HepG2 (cell line): Measurements from ENCODE around the gene SSC5D. TPM values are rescaled to one million over a fixed set of nuclear protein-coding genes. Genes with fewer than 3 reads are reported as not detected.

Source experiments
- CREB1 ChIP-seq, 2 experiments: fragments of 450-650 bp in 1 of 2; IDR thresholded peaks; 2 replicates each; pipeline ENCODE4 v1.6.1; 2016 to 2017; ENCODE audit warnings: control low read depth in 1 of 2, mild to moderate bottlenecking in 1 of 2, missing compliant biosample characterization in 1 of 2, missing genetic modification characterization in 1 of 2
- KDM1A ChIP-seq: IDR thresholded peaks from 2 replicates; pipeline ENCODE4 v1.6.1; 2016; ENCODE audit warnings: missing compliant biosample characterization
- PAXIP1 ChIP-seq: sonication (generic); formaldehyde crosslinking; conservative IDR thresholded peaks from 2 replicates; pipeline ENCODE4 v1.4.0; 2020; ENCODE audit warnings: mild to moderate bottlenecking, missing genetic modification reagents, moderate library complexity
- SALL1 ChIP-seq: sonication (generic); formaldehyde crosslinking; IDR thresholded peaks from 2 replicates; pipeline ENCODE4 v1.8.0; 2022; ENCODE audit warnings: mild to moderate bottlenecking, missing genetic modification reagents
- TEAD3 ChIP-seq: optimal IDR thresholded peaks from 2 replicates; pipeline ENCODE3; 2016; ENCODE audit warnings: borderline replicate concordance
- ZBTB46 ChIP-seq: sonication (generic); formaldehyde crosslinking; IDR thresholded peaks from 2 replicates; pipeline ENCODE4 v1.4.0; 2020; ENCODE audit warnings: mild to moderate bottlenecking, missing genetic modification reagents, borderline replicate concordance
- ZBTB7A ChIP-seq: sonication (generic); formaldehyde crosslinking; IDR thresholded peaks from 2 replicates; pipeline ENCODE4 v1.8.0; 2022; ENCODE audit warnings: mild to moderate bottlenecking, missing genetic modification reagents
- ZFP1 ChIP-seq: IDR thresholded peaks from 2 replicates; pipeline ENCODE4 v1.6.1; 2016
- ZNF3 ChIP-seq: IDR thresholded peaks from 2 replicates; pipeline ENCODE4 v1.7.0; 2017; ENCODE audit warnings: inconsistent platforms
- ZNF556 ChIP-seq: sonication (generic); formaldehyde crosslinking; IDR thresholded peaks from 2 replicates; pipeline ENCODE4 v1.4.0; 2020; ENCODE audit warnings: mild to moderate bottlenecking, missing genetic modification reagents, borderline replicate concordance
- ZNF761 ChIP-seq: sonication (generic); formaldehyde crosslinking; conservative IDR thresholded peaks from 2 replicates; pipeline ENCODE4 v1.4.0; 2020; ENCODE audit warnings: mild to moderate bottlenecking, missing genetic modification reagents
- ZSCAN12 ChIP-seq: sonication (generic); formaldehyde crosslinking; IDR thresholded peaks from 2 replicates; pipeline ENCODE4 v1.9.0; 2021; ENCODE audit warnings: mild to moderate bottlenecking, missing genetic modification reagents
- ZSCAN20 ChIP-seq: sonication (generic); formaldehyde crosslinking; IDR thresholded peaks from 2 replicates; pipeline ENCODE4 v1.4.0; 2020; ENCODE audit warnings: missing genetic modification reagents, mild to moderate bottlenecking, borderline replicate concordance
- polyA plus RNA-seq, 8 experiments: library from polyadenylated mRNA; depleted of rRNA in 3 of 8; stranded (reverse) in 7 of 8; unstranded in 1 of 8; fragments of >200 nt; fragmentation: Illumina TruSeq in 4 of 8; extraction: Trizol in 4 of 8; gene quantifications; 2 replicates each; pipeline versions ENCODE4 v1.2.1 to v1.2.3, GENCODE V29; 2011 to 2016; ENCODE audit warnings: low read depth in 4 of 8, missing spikeins in 1 of 8, mixed read lengths in 1 of 8; ENCODE audit not compliant: insufficient read depth in 1 of 8
- total RNA-seq, 5 experiments: library from RNA; depleted of rRNA; stranded (reverse); fragments of >200 nt; fragmentation: Illumina TruSeq; extraction: Trizol; gene quantifications; 2 replicates each; pipeline ENCODE4 v1.2.3, GENCODE V29; 2016; ENCODE audit warnings: low read depth in 1 of 5
- TF ChIP-seq, protein P1 (sequence below): sonication (generic); formaldehyde crosslinking; IDR thresholded peaks from 2 replicates; pipeline ENCODE4 v1.5.1; 2020; ENCODE audit warnings: missing genetic modification reagents, mild to moderate bottlenecking, borderline replicate concordance
- TF ChIP-seq, protein P2 (sequence below): sonication (generic); formaldehyde crosslinking; IDR thresholded peaks from 2 replicates; pipeline ENCODE4 v1.4.0; 2020; ENCODE audit warnings: mild to moderate bottlenecking, missing genetic modification reagents
- TF ChIP-seq, protein P3 (sequence below): conservative IDR thresholded peaks from 2 replicates; pipeline ENCODE4 v1.6.1; 2018; ENCODE audit warnings: missing genetic modification reagents
- TF ChIP-seq, protein P4 (sequence below): sonication (generic); formaldehyde crosslinking; IDR thresholded peaks from 2 replicates; pipeline ENCODE4 v1.4.0; 2020; ENCODE audit warnings: mild to moderate bottlenecking, missing genetic modification reagents

The SSC5D gene
- total and polyA plus RNA-seq, 2 of the 13 experiments (the other 11 are each of a cell fraction or from before 2014, with no cell fraction given) = not detected

GRCh38 chr19:55476100-55476775 is 12.0 kb upstream of the SSC5D start, which contains the start of gene ZNF628 (continued):
- peak; percentile 40; the same call in 1 of the 2 replicates for TF ChIP-seq PAXIP1 (CRISPR knock-in tag)
- peak; percentile 86; the same call in 1 of the 2 replicates for TF ChIP-seq ZSCAN12 (CRISPR knock-in tag)
- TF ChIP-seq ZBTB7A (CRISPR knock-in tag) = no peak
- 0 out of 2 replicates have a peak, but pooled peaks have one; percentile 56 for TF ChIP-seq ZNF761 (CRISPR knock-in tag)
- TF ChIP-seq, protein P1, sequence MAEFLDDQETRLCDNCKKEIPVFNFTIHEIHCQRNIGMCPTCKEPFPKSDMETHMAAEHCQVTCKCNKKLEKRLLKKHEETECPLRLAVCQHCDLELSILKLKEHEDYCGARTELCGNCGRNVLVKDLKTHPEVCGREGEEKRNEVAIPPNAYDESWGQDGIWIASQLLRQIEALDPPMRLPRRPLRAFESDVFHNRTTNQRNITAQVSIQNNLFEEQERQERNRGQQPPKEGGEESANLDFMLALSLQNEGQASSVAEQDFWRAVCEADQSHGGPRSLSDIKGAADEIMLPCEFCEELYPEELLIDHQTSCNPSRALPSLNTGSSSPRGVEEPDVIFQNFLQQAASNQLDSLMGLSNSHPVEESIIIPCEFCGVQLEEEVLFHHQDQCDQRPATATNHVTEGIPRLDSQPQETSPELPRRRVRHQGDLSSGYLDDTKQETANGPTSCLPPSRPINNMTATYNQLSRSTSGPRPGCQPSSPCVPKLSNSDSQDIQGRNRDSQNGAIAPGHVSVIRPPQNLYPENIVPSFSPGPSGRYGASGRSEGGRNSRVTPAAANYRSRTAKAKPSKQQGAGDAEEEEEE = no peak
- TF ChIP-seq CREB1 (IDR thresholded peaks at IDR 0.05) = peak; percentile 95
- peak; percentile 97 for TF ChIP-seq CREB1 (CRISPR knock-in tag; IDR thresholded peaks at IDR 0.05)
- TF ChIP-seq ZSCAN20 (CRISPR knock-in tag) = no peak; the same call in 1 of the 2 replicates
- TF ChIP-seq ZNF3 (CRISPR knock-in tag) = 0 out of 2 replicates have a peak, but pooled peaks have one; percentile 67
- peak; percentile 52; the same call in 1 of the 2 replicates for TF ChIP-seq ZFP1
- TF ChIP-seq SALL1 = peak; percentile 79
- peak; percentile 73; the same call in 1 of the 2 replicates for TF ChIP-seq ZNF556 (CRISPR knock-in tag)
- TF ChIP-seq TEAD3 (CRISPR knock-in tag) = no peak
- TF ChIP-seq ZBTB46 (CRISPR knock-in tag) = 0 out of 2 replicates have a peak, but pooled peaks have one; percentile 35
- TF ChIP-seq, protein P2, sequence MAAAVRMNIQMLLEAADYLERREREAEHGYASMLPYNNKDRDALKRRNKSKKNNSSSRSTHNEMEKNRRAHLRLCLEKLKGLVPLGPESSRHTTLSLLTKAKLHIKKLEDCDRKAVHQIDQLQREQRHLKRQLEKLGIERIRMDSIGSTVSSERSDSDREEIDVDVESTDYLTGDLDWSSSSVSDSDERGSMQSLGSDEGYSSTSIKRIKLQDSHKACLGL (CRISPR knock-in tag) = peak; percentile 80
- TF ChIP-seq, protein P3, sequence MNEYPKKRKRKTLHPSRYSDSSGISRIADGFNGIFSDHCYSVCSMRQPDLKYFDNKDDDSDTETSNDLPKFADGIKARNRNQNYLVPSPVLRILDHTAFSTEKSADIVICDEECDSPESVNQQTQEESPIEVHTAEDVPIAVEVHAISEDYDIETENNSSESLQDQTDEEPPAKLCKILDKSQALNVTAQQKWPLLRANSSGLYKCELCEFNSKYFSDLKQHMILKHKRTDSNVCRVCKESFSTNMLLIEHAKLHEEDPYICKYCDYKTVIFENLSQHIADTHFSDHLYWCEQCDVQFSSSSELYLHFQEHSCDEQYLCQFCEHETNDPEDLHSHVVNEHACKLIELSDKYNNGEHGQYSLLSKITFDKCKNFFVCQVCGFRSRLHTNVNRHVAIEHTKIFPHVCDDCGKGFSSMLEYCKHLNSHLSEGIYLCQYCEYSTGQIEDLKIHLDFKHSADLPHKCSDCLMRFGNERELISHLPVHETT = peak; percentile 98
- TF ChIP-seq KDM1A (CRISPR knock-in tag) = no peak
- TF ChIP-seq, protein P4, sequence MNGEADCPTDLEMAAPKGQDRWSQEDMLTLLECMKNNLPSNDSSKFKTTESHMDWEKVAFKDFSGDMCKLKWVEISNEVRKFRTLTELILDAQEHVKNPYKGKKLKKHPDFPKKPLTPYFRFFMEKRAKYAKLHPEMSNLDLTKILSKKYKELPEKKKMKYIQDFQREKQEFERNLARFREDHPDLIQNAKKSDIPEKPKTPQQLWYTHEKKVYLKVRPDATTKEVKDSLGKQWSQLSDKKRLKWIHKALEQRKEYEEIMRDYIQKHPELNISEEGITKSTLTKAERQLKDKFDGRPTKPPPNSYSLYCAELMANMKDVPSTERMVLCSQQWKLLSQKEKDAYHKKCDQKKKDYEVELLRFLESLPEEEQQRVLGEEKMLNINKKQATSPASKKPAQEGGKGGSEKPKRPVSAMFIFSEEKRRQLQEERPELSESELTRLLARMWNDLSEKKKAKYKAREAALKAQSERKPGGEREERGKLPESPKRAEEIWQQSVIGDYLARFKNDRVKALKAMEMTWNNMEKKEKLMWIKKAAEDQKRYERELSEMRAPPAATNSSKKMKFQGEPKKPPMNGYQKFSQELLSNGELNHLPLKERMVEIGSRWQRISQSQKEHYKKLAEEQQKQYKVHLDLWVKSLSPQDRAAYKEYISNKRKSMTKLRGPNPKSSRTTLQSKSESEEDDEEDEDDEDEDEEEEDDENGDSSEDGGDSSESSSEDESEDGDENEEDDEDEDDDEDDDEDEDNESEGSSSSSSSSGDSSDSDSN (CRISPR knock-in tag) = peak; percentile 72
